DMS 273 (cell line): ENCODE data around the gene PAX5.
"Not testable (repeated sequence)": the region's sequence is repeated elsewhere in the genome, so short reads cannot be mapped to it uniquely, and the experiment has no call there.

Experiments used
- DNase-seq: peaks from one replicate; lab custom pipeline; 2025; ENCODE audit not compliant: unreplicated experiment; lab: John Stamatoyannopoulos, UW

PAX5 gene

DNA sequence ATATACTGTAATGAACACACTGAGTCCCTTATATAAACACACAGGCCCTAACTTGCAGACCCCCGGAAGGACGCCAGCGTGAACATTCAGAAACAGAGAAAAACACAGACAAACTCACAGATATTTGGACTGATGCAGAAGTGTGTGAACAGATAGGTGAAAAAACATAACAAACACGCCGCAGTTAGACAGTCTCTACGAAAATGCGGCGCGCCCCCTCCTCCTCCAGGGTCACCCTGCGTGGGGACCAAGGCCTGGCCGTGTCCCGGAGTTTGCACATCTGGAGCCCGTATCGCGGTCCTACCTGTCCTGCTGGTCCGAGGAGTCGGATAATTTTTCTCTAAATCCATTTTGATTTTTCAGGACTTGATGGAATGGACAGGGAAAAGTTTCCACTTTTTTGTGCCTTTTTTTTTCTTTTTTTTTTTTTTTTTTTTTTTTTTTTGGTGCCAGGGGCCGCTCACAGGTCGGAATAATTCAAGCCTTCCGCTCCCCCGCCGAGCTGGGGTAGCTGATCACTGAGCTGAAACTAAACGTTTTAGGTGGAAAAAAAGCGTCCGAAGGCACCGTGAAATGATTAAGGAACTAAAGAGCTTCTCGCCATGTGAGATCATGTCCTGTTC, at the start of gene PAX5:
Gene PAX5, minus strand, starts transcription at position 587 of the 623 bp plus-strand sequence. Its CDS starts 237 bp downstream, at position 350.
- DNase-seq: no peak

DNA sequence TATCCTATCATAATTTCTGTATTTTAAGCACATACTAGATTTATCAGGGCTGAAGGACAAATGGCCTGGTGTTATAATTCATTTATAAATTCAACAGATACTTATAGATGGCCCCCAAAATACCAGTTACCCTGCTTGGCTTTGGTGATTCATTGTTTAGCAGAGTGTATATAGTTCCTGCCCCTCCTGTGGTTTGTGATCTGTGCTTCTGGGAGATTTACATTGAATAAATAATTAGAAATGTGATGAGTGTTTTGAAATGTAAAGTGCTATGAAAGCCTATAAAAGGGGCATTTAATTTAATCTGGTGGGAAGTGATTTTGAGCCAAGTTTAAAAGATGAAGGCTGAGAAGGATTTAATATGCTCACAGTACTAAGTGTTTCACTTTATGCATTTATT, 49.6 kb upstream of the PAX5 start:
- no peak for DNase-seq

DNA sequence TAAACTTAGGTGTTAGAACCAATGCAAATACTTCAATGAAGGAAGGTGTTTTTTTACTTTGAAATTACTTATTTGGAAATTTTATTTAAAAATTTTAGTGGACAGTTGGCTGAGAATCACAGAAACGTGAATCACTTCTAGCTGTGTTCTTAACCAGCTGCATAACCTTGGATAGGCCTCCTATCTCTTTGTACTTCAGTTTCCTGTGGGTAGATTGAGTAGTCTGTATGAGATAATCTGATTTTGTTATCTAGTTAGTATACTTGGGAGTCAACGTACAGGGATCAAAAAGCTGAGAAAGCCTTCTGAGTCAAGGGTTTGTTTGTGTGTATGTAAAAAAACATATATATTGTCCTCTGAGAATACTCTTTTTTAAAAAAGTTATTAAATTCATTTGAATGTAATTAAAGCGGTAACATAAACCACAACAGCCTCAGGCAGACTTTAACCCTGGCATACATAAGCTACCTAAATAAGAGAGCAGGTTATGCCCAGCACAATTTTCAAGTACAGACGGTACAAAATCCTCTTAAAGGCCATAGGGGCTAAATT, 48.2 kb upstream of the PAX5 start:
- DNase-seq: no peak

DNA sequence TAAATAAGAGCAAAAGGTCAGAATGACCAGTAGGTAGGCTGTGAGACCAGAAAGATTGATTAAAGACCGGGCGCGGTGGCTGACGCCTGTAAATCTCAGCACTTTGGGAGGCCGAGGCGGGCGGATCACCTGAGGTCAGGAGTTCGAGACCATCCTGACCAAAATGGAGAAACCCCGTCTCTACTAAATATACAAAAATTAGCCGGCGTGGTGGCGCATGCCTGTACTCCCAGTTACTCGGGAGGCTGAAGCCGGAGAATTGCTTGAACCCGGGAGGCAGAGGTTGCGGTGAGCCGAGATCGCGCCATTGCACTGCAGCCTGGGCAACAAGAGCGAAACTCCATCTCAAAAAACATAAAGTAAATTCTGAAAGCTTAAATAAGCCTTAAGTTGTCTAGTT, 47.4 kb upstream of the PAX5 start:
- not testable (repeated sequence) for DNase-seq

DNA sequence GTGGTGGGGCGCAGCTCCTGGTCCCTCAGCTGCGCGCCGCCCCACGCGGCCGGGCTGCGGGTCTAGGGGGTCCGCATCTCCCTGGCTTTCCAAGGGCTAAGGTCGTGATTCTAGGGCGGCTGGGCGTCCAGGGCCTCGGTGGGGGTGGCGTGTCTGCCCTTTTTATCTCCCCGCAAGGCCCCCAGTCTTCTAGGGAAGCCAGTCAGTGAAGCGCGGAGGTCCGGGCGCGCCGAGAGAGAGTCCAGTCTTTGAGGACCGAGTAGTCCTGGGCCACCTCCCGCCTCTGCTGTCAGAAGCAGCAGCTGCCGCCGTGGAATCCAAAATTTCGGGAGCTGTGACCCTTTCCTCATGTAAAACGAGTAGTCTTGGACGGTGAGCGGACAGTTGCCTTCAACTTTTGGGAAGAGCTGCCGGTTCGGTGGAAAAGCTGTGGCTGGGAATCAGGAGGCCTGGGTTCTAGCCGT, 46.1 kb upstream of the PAX5 start:
- peak; percentile 62 for DNase-seq

GRCh38 chr9:37079370-37080164, 45.5 kb upstream of the PAX5 start:
- peak; percentile 97 for DNase-seq

DNA sequence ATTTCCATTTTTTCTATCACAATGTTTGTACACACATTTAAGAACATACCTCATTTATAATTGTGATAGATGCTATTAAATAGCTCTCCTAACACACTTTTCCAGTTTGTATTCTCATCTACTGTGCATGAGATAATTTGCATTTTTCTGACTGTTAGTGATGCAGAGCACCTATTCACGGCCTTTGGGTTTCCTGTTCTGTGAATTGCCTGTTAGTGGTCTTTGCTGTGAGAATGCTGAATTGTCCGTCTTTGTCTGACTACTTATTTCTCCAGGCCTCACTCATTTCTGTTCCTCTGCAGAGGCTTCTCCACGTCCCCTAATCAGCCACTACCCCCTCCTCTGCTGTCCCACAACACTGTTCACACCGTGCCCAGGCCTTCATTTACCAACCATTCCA, 40.7 kb upstream of the PAX5 start:
- not testable (repeated sequence) for DNase-seq

DNA sequence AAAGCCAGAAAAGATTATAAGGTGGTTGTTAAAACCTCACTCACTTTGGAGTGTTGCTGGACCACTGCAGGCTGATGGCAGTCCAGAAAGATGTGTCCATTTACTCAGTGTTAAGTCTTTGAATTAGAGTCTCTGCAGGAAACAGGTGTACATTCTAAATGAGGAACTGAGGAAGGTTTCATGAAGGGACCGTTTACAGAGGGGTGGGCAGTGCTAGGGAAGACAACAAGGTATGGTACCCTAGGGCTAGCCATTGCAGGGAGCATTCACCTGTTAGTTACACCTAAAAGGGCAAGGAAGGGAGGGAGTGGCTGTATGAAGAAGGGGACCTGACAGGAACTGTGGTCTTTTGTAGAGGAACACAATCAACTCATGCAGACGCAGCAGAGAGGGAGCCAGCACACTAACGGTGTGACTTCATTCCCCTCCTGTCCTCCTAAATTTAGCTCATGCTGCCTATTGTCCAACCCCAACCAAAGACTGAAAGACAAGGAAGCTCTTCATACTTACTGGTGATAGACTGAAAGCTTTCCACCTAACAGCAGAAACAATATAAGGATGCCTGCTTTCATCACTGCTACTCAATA, 32.2 kb upstream of the PAX5 start:
- DNase-seq: no peak

- no peak for DNase-seq
Measured at GRCh38 chr9:37062336-37062735, 28.3 kb upstream of the PAX5 start.

DNA sequence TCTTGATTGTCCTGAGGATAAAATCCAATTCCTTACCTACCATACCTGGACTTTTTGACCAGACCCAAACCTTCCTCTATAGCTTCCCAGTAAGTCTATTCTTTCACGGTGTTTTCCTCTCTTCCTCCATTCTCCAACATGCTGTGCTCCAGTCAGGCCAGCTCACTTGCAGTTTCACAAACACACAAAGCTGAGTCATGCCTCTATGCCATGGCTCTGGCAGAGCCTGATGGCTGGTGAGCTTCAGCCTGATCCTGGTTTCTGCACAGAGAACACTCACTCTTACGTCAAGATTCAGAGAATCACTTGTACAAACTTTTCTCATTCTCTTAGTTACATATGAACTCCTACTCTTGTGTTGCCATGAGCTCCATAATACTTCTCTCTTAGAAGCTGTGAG, 27.7 kb upstream of the PAX5 start:
- no peak for DNase-seq

GRCh38 chr9:37060833-37061232, 26.8 kb upstream of the PAX5 start:
- DNase-seq: no peak

DNA sequence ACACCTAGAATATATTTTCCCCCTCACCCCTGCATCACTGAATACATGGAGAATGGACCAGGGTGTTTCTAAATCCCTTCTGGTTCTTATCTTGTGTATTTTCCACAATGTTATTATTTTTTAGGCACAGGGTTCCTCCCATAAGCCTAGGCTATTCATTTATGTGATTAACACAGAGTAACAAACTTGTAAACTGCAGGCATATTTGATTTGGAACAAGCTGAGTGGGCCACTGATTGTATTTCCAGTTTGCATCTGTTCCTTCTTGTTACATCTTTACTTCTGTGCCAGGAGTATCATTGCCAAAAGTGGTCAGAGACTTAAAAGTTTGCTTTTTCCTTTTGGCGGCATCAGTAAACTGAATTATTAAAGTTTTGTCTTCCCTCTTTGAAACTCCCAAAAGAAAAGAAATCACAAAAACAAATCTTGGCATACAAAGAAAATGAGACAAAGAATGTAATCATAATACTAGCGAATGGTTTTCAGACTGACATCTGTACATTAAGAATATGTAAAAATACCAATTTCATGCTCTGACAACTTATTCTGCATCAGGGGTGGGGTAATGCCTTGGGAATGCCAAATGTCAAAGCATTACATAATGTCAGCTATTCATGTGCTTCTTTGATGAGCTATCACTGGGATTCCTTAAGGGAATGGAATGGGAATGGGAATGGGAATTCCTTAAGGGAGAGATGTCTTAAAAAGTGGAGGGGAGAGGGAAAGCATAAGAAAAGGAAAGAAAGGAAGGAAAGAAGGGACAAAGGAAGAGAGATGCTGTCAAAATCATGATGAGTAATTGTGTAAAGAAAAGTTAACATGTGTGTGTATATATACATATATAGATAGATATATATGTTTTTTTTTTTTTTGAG, 22.2 kb upstream of the PAX5 start:
- no peak for DNase-seq

DNA sequence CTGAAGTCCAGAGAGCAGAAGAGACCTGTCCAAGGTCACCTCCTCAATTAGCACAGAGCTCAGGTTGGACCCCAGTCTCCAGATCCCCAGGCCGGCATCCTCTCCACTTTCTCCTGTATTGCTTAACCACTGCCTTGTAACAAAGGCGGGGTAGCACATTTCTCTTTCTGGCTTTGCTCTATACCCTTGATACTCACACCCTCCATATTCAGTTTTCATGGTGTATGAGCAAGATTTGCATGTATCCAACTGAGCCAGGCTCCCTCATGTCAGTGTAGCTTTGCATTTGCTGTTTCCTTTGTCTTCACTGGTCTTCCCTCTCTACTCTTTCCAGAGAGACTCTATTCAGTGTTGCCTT, 20.3 kb upstream of the PAX5 start:
- DNase-seq: not testable (repeated sequence)

- no peak for DNase-seq
Measured at GRCh38 chr9:37053684-37054362, 19.8 kb upstream of the PAX5 start.

- DNase-seq: no peak
Measured at GRCh38 chr9:37046683-37047082, 12.6 kb upstream of the PAX5 start.

- no peak for DNase-seq
Measured at GRCh38 chr9:37042421-37042820, 8.4 kb upstream of the PAX5 start.

DNA sequence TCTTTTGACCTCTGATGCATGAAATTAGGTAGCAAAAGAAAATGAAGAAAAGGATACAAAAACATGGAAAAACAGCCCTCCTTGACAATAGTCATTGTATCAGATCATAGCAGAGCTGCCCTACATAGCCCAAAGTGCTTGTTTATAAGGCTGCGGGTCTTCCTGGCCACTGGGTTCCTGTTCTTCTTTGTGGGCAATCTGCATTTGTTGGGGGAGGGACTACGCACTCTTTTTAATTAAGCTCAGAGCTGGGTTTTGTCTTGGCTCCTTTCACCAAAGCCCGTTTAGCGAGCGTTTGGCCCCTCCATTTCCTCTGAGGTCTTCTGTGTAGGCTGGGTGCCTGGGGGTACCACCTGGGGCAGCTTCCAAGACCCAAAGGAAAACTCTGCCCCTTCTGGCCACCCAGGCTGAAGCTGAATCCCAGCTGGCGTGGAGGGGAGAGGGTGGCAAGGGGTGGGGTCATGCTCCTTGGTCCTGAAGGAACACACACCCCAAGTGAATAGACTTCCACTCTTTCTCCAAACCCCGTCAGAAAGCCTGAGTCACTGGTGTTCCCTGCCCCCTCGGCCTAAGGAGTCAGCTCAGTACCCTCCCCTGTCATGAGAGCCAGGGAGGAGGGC, 6.5 kb upstream of the PAX5 start:
- DNase-seq: no peak

DNA sequence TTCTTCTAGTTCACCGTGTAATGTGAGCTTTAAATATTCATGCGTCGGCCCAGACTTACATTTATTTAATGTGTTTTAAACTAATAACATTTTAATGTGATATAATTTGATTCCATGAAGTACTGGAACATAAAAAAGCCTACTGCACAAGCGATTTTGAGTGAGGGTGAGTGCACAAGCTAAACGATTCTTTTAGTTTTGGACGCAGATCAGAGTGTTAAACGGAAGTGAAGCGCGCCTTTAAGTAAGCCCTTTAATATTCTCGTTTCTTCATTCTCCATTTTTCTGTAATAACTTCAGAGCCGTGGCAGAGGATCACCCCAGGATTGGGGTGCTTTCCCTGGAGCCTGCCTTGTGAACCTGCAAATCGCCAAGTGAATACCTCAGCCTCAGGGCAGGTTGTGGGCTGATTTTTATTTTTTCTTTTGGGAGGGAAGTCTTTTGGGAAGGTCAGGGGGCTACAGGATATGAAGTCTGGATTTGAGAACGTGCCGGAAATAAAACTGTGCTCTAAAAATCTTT, 4.9 kb upstream of the PAX5 start:
- DNase-seq: no peak

- DNase-seq: no peak
Measured at GRCh38 chr9:37038302-37038942, 4.4 kb upstream of the PAX5 start.
